Activated CD4-positive, alpha-beta T cell treated with anti-CD3 and anti-CD28 coated beads for 24 hours (primary cell): ENCODE data around the gene WASHC2A.
A peak's percentile ranks its signal among the peaks of the same experiment; 100 is the strongest.
"Not testable (repeated sequence)": the region's sequence is repeated elsewhere in the genome, so short reads cannot be mapped to it uniquely, and the experiment has no call there.

Experiments
- DNase-seq, 2 donors: peaks; one replicate each; pipeline ENCODE4 v3.0.0-alpha.2; 2020; ENCODE audit warnings: low read depth in 2 of 2

Gene WASHC2A

GRCh38 chr10:50067546-50068351, at the start of gene WASHC2A:
Gene WASHC2A (plus strand): TSS chr10:50067954. CDS start chr10:50068006, 52 bp downstream.
- DNase-seq, result peak; percentile 74 to 93

GRCh38 chr10:50019279-50019678, 48.5 kb upstream of the WASHC2A start:
- not testable (repeated sequence) for DNase-seq

- not testable (repeated sequence) for DNase-seq
These were observed 47.2 kb upstream of the WASHC2A start for GRCh38 chr10:50020451-50021024.

- DNase-seq, result no peak
These were observed 46.1 kb upstream of the WASHC2A start for GRCh38 chr10:50021646-50022045.

- DNase-seq, result not testable (repeated sequence)
These were observed 42.9 kb upstream of the WASHC2A start for GRCh38 chr10:50024716-50025383.

DNA sequence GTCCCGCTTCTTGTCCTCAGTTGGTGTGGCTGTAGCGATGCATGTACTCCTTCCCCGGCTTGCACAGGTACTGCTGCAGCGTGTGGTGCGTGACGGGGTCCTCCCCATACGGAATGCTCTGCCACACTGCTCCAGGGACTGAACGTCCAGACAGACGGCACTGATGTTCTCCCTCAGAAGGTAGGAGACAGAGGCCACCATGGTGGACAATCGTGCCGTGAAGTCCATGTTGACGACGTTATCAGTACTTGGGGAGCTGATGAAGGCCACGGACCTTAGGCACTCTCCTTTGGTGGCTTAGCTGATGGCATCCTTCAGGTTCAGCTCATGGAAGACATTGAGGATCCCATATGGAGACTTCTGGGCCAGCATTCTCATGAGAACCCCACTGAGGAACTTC, 42.1 kb upstream of the WASHC2A start:
- DNase-seq, result no peak

- DNase-seq, result no peak
These were observed 40.6 kb upstream of the WASHC2A start for GRCh38 chr10:50027195-50027594.

GRCh38 chr10:50033481-50033880, 34.3 kb upstream of the WASHC2A start:
- DNase-seq, result no peak

DNA sequence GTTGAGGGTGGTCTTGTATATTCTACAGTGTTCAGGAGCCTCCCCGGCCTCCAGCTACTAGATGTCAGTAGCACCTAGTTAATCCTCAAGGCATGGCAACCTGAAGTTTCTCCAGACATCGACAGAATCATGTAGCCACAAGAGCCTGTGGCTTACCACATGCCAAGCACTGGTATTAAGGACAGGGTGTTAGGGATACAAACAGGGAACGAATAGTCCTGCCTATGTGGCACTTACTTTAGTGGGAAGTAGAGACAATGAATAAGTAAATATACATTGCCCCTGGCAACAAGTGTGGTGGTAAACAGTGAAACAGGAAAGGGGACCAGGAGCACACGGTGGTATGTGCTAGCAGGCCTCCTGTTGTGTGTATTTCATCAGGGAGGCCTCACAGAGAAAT, 32.4 kb upstream of the WASHC2A start:
- DNase-seq, result not testable (repeated sequence)

DNA sequence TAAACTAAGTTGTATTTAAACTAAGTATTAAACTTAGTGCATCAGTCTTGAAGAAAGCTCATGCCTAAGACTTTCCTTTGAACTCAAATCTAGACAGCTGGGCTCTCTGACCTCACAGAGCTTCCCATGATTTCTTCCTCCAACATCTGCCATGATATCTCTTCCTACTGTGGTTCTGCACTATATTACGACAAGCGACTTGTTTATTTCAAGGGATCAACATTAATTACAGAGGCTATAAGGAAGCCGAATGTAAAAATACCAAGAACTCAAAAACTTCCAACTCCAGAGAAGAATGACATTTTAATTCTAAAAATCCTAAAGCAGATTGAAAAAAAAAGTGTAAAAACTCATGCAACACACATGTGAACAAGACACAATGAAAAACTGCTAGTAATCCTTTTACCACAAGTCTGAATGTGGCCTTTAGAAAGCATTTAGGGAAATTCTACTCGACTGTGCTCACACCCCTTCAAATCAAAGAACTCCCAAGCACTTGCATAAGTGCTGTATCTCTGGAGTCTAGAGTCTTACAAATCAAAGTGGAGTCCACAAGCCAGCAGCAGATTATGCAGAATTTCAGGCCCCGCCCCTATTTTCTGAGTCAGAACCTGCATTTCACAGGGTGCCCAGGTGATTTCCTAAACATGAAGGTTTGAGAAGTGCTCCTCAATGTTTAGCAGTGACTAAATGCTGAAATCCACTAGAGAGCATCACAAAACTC, 22.7 kb upstream of the WASHC2A start:
- no peak for DNase-seq

- DNase-seq, result not testable (repeated sequence)
These were observed 21.3 kb upstream of the WASHC2A start for GRCh38 chr10:50046457-50046856.

DNA sequence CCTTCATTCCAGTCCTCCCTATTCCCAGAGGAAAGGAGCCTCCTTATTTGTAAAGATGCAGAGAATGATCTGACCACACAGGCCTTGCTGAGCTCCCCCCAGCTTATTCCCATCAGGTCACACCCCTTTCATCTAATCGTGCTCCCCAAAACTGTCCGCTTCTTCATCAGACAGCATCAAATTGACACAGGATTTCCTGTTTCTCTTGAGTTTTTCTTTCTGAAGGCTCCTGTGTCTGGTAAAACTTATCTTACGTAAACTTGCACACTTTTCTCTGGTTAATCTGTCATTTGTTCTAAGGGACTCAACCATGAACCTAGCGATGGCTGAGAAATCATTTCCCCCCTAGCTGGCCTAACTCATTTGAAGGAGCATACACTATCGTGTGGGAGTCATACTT, 20.2 kb upstream of the WASHC2A start:
- DNase-seq, result not testable (repeated sequence)

DNA sequence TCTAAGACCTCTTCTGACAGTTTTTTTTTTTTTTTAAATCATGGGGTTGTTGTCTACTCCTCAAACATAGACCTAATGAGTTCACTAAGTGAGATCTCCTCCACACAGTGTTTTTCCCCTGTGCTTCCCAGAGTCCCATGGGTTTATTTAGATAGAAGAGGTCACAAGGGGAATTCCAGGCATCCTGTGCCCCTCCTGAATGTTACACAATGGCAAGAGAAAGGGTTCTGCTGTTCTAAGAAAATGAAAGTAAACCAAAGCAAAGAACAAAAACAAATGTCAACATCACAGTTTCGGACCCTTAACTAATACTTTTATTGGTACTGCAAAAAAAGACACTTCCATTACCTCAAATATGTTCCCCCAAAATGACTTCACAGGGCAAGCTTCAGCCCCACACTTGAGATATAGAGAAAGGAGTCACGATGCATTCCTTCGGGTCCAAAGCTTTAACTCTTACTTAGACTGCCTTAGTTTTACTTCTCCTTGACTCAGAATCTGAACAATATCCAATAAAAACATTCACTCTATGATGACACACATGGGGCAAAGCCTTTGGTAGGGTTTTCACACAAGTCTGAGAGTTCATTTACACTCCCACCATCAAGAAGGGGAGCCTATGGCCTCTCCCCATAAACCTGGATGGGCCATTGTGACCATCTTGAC, 15.6 kb upstream of the WASHC2A start:
- DNase-seq, result not testable (repeated sequence)

DNA sequence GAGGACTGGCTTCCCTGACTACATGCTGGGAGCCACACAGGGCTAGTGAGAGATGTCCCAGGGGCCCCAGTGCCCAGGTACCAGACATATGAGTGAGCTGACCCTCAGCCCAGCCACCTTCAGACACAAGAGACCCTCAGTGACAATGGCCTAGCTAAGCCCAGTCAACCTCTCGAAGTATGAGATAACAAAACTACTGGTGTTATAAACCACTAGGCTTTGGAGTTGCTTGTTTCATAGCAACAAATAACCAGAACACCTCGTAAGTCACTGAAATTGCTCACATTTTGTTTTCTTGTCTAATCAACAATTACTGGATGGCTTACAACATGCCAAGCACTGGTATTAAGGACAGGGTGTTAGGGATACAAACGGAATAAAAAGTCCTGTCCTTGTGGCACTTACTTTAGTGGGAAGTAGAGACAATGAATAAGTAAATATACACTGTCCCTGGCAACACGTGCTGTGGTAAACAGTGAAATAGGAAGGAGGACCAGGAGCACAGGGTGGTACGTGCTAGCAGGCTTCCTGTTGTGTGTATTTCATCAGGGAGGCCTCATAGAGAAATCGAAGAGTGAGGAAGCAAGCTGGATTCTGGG, 14.9 kb upstream of the WASHC2A start:
- DNase-seq, result not testable (repeated sequence)

DNA sequence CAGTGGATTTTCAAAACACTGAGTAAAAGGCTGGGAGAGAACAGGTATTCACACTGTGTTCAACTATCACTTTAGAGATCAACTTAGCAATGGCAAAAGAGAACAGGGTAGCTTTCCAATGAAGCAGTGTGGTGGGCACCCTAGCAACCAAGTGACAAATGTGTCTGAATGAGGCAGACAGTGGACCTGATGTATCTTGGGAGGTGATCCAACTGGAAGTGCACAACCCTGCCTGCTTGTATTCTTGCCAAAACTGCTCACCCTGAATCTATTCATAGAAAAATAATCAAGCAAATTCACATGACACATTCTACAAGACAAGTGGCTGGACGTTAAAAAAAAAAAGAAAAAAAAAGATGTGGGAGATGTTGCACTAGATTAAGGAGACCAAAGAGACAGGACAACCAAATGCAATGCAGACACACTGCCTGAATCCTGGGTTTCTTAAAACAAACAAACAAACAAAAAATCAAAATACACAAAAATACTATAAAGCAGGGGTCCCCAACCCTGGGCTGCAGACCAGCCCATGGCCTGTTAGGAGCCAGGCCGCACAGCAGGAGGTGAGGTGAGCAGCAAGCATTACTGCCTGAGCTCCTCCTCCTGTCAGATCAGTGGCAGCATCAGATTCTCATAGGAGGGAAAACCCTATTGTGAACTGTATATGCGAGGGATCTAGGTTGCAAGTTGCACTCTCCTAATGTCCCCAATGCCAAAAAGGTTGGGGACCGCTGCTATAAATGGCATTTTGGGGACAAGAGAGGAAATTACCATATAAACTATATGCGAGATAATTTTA, 12.1 kb upstream of the WASHC2A start:
- DNase-seq, result not testable (repeated sequence)

DNA sequence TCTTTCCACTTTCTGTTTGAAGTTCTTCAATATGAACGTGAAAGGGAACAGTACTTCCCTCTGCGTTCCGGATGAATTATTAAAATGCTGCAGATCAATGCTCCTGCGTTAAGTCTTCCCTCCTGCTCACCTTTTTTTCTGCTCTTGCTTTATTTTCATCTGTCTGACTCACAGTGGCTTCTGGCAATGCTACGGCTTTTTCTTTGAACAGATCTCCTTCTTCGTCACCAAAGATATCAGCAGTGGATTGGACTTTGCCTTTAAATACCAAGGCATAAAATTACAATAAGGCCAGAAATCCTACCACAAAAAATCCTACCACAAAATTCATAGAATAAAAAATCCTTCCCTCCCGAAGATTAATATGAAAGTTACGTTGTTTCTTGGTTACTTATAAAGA, 11.1 kb upstream of the WASHC2A start:
- not testable (repeated sequence) for DNase-seq

DNA sequence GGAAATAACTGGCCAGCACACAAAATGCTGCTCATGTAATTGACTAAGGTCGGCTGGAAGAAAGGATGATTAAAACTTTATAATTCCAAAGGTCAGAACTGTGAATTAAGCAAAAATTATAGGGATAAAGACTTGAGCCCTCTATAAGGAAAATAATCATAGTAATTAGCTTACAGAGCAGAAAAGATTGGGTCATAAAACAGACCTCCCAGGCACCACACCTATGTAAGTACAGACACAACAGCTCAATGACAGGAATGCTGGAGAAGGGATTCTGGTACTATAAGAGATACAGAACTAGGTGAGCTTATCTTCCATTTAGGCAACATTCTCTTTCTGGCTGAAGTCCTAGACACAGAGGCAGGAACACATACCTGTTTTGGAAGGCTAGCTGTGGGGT, 9.0 kb upstream of the WASHC2A start:
- not testable (repeated sequence) for DNase-seq

- DNase-seq, result not testable (repeated sequence)
These were observed 7.8 kb upstream of the WASHC2A start for GRCh38 chr10:50059946-50060345.

GRCh38 chr10:50061548-50061947, 6.2 kb upstream of the WASHC2A start:
- not testable (repeated sequence) for DNase-seq

DNA sequence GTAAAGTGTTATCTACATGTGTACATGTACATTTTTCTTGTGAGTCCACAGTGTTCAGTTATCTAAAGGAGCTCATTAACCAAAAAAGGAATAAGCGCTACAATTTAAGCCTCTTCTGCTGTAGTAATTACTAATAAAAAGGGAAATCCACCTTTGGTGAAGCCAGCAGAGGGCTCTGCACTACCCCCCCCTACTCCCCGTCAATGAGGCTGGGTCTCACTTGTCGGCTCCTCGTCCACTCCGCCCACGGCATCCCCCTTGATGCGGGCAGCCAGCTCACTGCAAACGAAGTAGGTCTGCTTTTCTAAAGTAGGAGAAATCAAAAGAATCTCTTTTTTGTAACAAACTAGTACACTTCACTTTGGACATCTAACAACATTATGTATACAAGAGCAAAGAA, 4.7 kb upstream of the WASHC2A start:
- DNase-seq, result no peak
